GM19240 (cell line): ENCODE data around the gene NOG.

Source experiments
- DNase-seq: peaks from one replicate; pipeline ENCODE4 v3.0.0; 2011; ENCODE audit warnings: low spot score; ENCODE audit not compliant: insufficient read length

NOG gene

GRCh38 chr17:56596691-56597494 is 3.4 kb downstream of the NOG start:
- DNase-seq, result no peak

- DNase-seq, result no peak
Measured at GRCh38 chr17:56597495-56597990, 4.0 kb downstream of the NOG start.

GRCh38 chr17:56598466-56598865 is 5.0 kb downstream of the NOG start:
- DNase-seq, result no peak

- DNase-seq, result no peak
Measured at GRCh38 chr17:56599088-56599487, 5.6 kb downstream of the NOG start.

GRCh38 chr17:56599566-56599965 is 6.1 kb downstream of the NOG start:
- no peak for DNase-seq

- no peak for DNase-seq
Measured at GRCh38 chr17:56600256-56600655, 6.8 kb downstream of the NOG start.

GRCh38 chr17:56601591-56601990 is 8.1 kb downstream of the NOG start:
- DNase-seq, result no peak

GRCh38 chr17:56602292-56603130 is 9.0 kb downstream of the NOG start:
- DNase-seq, result no peak

- no peak for DNase-seq
Measured at GRCh38 chr17:56603486-56604238, 10.2 kb downstream of the NOG start.

GRCh38 chr17:56604691-56605290 is 11.3 kb downstream of the NOG start:
- DNase-seq, result no peak

GRCh38 chr17:56608944-56609343 is 15.4 kb downstream of the NOG start:
- no peak for DNase-seq

- no peak for DNase-seq
Measured at GRCh38 chr17:56610321-56610720, 16.8 kb downstream of the NOG start.

- DNase-seq, result no peak
Measured at GRCh38 chr17:56613131-56613530, 19.6 kb downstream of the NOG start.

- no peak for DNase-seq
Measured at GRCh38 chr17:56614522-56614921, 21.0 kb downstream of the NOG start.

GRCh38 chr17:56616239-56616638 is 22.7 kb downstream of the NOG start:
- no peak for DNase-seq

- no peak for DNase-seq
Measured at GRCh38 chr17:56623383-56623782, 29.9 kb downstream of the NOG start.

- no peak for DNase-seq
Measured at GRCh38 chr17:56624309-56624708, 30.8 kb downstream of the NOG start.

- DNase-seq, result no peak
Measured at GRCh38 chr17:56624912-56625311, 31.4 kb downstream of the NOG start.

- no peak for DNase-seq
Measured at GRCh38 chr17:56629531-56630075, 36.1 kb downstream of the NOG start.

GRCh38 chr17:56630202-56630601 is 36.7 kb downstream of the NOG start:
- DNase-seq, result no peak

GRCh38 chr17:56633681-56634080 is 40.2 kb downstream of the NOG start:
- no peak for DNase-seq
